Lung (tissue), 12 donors: ENCODE data around the gene RANBP1. TPM values are rescaled to one million over a fixed set of nuclear protein-coding genes. Genes with fewer than 3 reads are reported as not detected.
A peak's percentile ranks its signal among the peaks of the same experiment; 100 is the strongest.

Experiments used
- ATAC-seq: fragments of 200-7000 bp; cut with Tn5 transposase; one replicate; pipeline ENCODE4 v1.9.1; 2020; ENCODE audit warnings: moderate number of reproducible peaks; ENCODE audit not compliant: insufficient read depth, low FRiP score
- DNase-seq, 3 donors: peaks; one replicate each; pipeline ENCODE4 v3.0.0-alpha.2; 2013 to 2017
- H3K27ac ChIP-seq, 2 donors: one replicate each; pipeline ENCODE4 v1.5.1; 2013; ENCODE audit warnings: mild to moderate bottlenecking in 2 of 2, moderate library complexity in 2 of 2, control low read depth in 1 of 2, inconsistent platforms in 1 of 2, low read depth in 1 of 2, low read length in 1 of 2
- H3K27me3 ChIP-seq, 3 donors: one replicate each; pipeline ENCODE4 v1.5.1; 2013; ENCODE audit warnings: low read length in 2 of 3; ENCODE audit not compliant: control insufficient read depth in 3 of 3, insufficient read depth in 3 of 3
- H3K36me3 ChIP-seq, 4 donors: one replicate each; pipeline ENCODE4 v1.5.1; 2013; ENCODE audit warnings: low read length in 4 of 4, mild to moderate bottlenecking in 1 of 4, moderate library complexity in 1 of 4; ENCODE audit not compliant: control insufficient read depth in 4 of 4, insufficient read depth in 4 of 4
- H3K4me1 ChIP-seq, 5 donors: one replicate each; pipeline ENCODE4 v1.5.1; 2013; ENCODE audit warnings: low read length in 5 of 5, mild to moderate bottlenecking in 2 of 5, moderate library complexity in 1 of 5; ENCODE audit not compliant: control insufficient read depth in 5 of 5, insufficient read depth in 5 of 5
- H3K4me3 ChIP-seq: one replicate; pipeline ENCODE4 v1.5.1; 2013; ENCODE audit warnings: mild to moderate bottlenecking, control low read depth, moderate library complexity
- H3K9ac ChIP-seq, 2 donors: one replicate each; pipeline ENCODE4 v1.5.1; 2013; ENCODE audit warnings: low read length in 2 of 2, control low read depth in 1 of 2; ENCODE audit not compliant: insufficient read depth in 1 of 2
- H3K9me3 ChIP-seq, 4 donors: one replicate each; pipeline ENCODE4 v1.5.1; 2013; ENCODE audit warnings: low read length in 3 of 4, mild to moderate bottlenecking in 1 of 4, moderate library complexity in 1 of 4; ENCODE audit not compliant: control insufficient read depth in 4 of 4, insufficient read depth in 3 of 4
- CTCF ChIP-seq: IDR thresholded peaks from 2 replicates; pipeline ENCODE4 v1.5.1; 2012; ENCODE audit warnings: mild to moderate bottlenecking; ENCODE audit errors: control extremely low read depth, extremely low read depth
- WGBS, 2 donors: extraction: QIAGEN DNeasy Blood & Tissue Kit; methylation state at CpG; one replicate each; pipeline ENCODE4 v1.1.7; 2013; 5-methylcytosine and 5-hydroxymethylcytosine counted together
- polyA plus RNA-seq, 2 donors: library from polyadenylated mRNA; stranded (reverse); fragments of 200-250 nt; gene quantifications; one replicate each; pipeline ENCODE4 v1.2.1, GENCODE V29; 2013
- total RNA-seq, 2 donors: library from RNA; depleted of rRNA in 1 of 2; stranded (reverse); fragments of >200 nt in 1 of 2; gene quantifications; one replicate each; pipeline ENCODE4 v1.2.1, GENCODE V29; 2014 to 2021
- donor health status: control.
- donor health status: control.
- donor health status: Bipolar disorder and iron deficiency.
- donor health status: healthy.
- donor health status: DM: yes; HTN: yes; CAD: no.

The RANBP1 gene
- total and polyA plus RNA-seq, 4 donors, result 72.9 to 119 (median 83.2) TPM

DNA sequence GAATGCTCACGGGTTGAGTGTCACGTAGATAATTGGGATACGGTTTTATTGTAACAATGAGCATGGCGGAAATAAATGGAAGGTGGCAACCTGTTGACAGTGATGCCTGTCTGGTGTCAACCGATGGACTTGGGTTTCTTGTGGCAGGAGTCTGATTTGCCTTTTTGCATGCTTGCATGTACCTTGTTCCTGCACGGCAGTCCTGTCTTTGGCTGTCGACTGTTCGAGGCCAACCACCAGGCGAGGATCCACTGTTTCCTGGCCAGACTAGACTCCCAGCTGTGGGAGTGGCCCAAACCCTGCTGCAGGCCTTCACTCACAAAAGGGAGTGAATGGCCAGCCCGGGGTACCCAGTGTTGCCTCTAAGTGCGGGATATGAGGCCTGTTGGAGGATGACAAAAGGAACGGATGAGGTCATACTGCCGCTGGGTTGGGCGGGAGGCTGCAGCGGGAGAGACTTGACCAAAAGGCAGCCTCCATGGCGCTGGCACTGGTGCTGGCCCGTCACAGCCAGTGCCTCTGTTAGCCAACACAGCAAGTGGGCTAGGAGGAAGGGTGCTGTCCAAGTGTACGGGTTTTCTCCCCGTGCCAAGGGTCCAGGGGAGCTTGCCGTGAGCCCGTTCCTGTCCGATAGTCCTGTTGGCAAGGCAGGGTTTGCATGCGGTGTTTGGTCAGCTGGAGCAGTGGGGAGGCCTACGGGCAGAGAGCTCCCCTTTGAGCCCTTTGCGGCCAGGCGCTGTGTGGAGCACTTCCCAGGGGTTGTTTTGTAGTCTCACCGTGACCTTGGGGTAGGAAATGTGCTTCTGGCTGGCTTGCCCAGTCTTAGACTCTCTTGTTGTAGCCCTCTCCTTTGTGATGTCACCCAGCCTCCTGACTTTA lies 34.9 kb upstream of the RANBP1 start:
- H3K4me1 ChIP-seq, result peaks cover 5 to 29% (median 17%) of the 10 kb centered on the region in 5 donors
- H3K9me3 ChIP-seq, result no peaks in the 10 kb centered on the region
- peak overlapping the region; percentile 89 to 97 for H3K27ac ChIP-seq
- 22 to 39% methylated on average over 27 of the region's 27 CpGs for WGBS, 2 donors
- peak overlapping the region; percentile 88 to 90 for H3K9ac ChIP-seq
- peak; percentile 61 to 68 (median 65) for DNase-seq
- peak; percentile 4 for ATAC-seq
- H3K36me3 ChIP-seq, result peaks cover 0 to 3% (median 0%) of the 10 kb centered on the region in 4 donors
- no peaks in the 10 kb centered on the region for H3K27me3 ChIP-seq
- no peak for TF ChIP-seq CTCF
- H3K4me3 ChIP-seq, result peak overlapping the region; percentile 59

GRCh38 chr22:20083157-20083890 lies 32.6 kb upstream of the RANBP1 start:
- Histone ChIP-seq H3K9ac (no peak overlapping the region), H3K27ac (no peak overlapping the region), H3K27me3 (no peaks in the 10 kb centered on the region), H3K4me3 (no peak overlapping the region), H3K9me3 (no peaks in the 10 kb centered on the region), H3K36me3 (peaks cover 3 to 20% (median 16%) of the 10 kb centered on the region in 4 donors), H3K4me1 (peaks cover 5 to 29% (median 17%) of the 10 kb centered on the region in 5 donors)
- 79 to 82% methylated on average over 10 of the region's 10 CpGs for WGBS, 2 donors
- no peak for DNase-seq
- TF ChIP-seq CTCF, result no peak
- ATAC-seq, result no peak

GRCh38 chr22:20083891-20084546 lies 31.9 kb upstream of the RANBP1 start:
- no peaks in the 10 kb centered on the region for H3K9me3 ChIP-seq
- no peak overlapping the region for H3K9ac ChIP-seq
- peaks cover 3 to 25% (median 18%) of the 10 kb centered on the region in 4 donors for H3K36me3 ChIP-seq
- WGBS, 2 donors, result 77 to 79% methylated on average over 10 of the region's 10 CpGs
- DNase-seq (no peak), ATAC-seq (no peak)
- peaks cover 5 to 29% (median 17%) of the 10 kb centered on the region in 5 donors for H3K4me1 ChIP-seq
- no peak overlapping the region for H3K27ac ChIP-seq
- H3K27me3 ChIP-seq, result no peaks in the 10 kb centered on the region
- H3K4me3 ChIP-seq, result no peak overlapping the region
- no peak for TF ChIP-seq CTCF
